ENCODE results near the gene HIVEP1.

HIVEP1 gene

DNA sequence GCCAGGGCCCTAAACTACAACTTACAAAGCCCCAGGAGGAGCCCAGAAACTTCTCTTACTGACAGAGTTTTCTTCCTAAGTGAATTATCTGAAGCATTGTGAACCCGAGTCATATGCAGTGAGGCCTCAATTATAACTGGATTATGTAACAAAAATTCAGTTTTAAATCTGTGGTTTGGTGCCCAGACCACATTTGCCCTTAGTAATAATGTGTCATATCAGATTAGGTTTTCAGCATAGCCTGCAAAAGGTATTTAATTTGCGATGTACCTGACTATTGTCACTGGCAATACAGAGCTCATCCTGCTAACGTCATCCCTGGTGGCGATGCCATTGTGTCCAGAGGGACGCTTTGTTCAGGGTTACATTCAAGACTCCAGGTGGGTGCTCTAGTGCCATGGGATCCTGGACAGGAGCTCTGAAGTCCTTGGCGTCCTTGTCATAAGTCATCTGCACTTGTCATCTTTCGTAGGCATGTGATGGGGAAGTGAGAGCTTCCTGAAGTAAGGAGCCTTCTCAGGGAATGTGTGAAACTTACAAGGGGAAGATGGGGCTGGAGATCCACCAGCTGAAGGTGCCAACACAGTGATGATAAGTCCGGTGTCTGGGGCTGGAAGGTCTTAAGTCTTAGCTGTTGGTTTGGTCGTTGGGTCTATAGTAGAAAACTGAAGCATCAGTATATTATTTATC, 65.1 kb downstream of the HIVEP1 start:
- no peak overlapping the region for H3K4me2 ChIP-seq (ENCODE audit: low read length)
- no peak for TF ChIP-seq CTCF (IDR thresholded peaks at IDR 0.05)
- H3K9ac ChIP-seq, result no peak overlapping the region
- no peaks in the 10 kb centered on the region for H3K36me3 ChIP-seq (ENCODE audit: control insufficient read depth, insufficient read depth, low read length)
- peaks cover 3% of the 10 kb centered on the region for H3K4me1 ChIP-seq
- H3K9me3 ChIP-seq (ENCODE audit: control insufficient read depth, low read length), result no peaks in the 10 kb centered on the region
- peaks cover 12% of the 10 kb centered on the region for H3K79me2 ChIP-seq
- no peak overlapping the region for H2AFZ ChIP-seq
- H3K27ac ChIP-seq, result no peak overlapping the region
- H3K27me3 ChIP-seq (ENCODE audit: control insufficient read depth, insufficient read depth, low read length), result no peaks in the 10 kb centered on the region
- no peak overlapping the region for H3K4me3 ChIP-seq (ENCODE audit: low read depth, low read length)

GRCh38 chr6:12078014-12078413, 65.9 kb downstream of the HIVEP1 start:
- Histone ChIP-seq H3K27ac (no peak overlapping the region), H3K36me3 (ENCODE audit: control insufficient read depth, insufficient read depth, low read length) (no peaks in the 10 kb centered on the region), H3K4me1 (peaks cover 3% of the 10 kb centered on the region), H3K9me3 (ENCODE audit: control insufficient read depth, low read length) (no peaks in the 10 kb centered on the region), H3K9ac (no peak overlapping the region), H2AFZ (no peak overlapping the region), H3K4me2 (ENCODE audit: low read length) (no peak overlapping the region), H3K4me3 (ENCODE audit: low read depth, low read length) (no peak overlapping the region), H3K79me2 (peaks cover 12% of the 10 kb centered on the region), H3K27me3 (ENCODE audit: control insufficient read depth, insufficient read depth, low read length) (no peaks in the 10 kb centered on the region)
- no peak for TF ChIP-seq CTCF (IDR thresholded peaks at IDR 0.05)

- Histone ChIP-seq H3K4me2 (ENCODE audit: low read length) (no peak overlapping the region), H3K36me3 (ENCODE audit: control insufficient read depth, insufficient read depth, low read length) (no peaks in the 10 kb centered on the region), H3K4me1 (no peaks in the 10 kb centered on the region), H3K27ac (no peak overlapping the region), H2AFZ (no peak overlapping the region), H3K79me2 (peaks cover 12% of the 10 kb centered on the region), H3K4me3 (ENCODE audit: low read depth, low read length) (no peak overlapping the region), H3K27me3 (ENCODE audit: control insufficient read depth, insufficient read depth, low read length) (no peaks in the 10 kb centered on the region), H3K9me3 (ENCODE audit: control insufficient read depth, low read length) (no peaks in the 10 kb centered on the region), H3K9ac (no peak overlapping the region)
- TF ChIP-seq CTCF (IDR thresholded peaks at IDR 0.05), result no peak
Measured at GRCh38 chr6:12081771-12082170, 69.7 kb downstream of the HIVEP1 start.

- Histone ChIP-seq H3K79me2 (peaks cover 10% of the 10 kb centered on the region), H3K36me3 (ENCODE audit: control insufficient read depth, insufficient read depth, low read length) (no peaks in the 10 kb centered on the region), H2AFZ (no peak overlapping the region), H3K4me1 (no peaks in the 10 kb centered on the region), H3K4me2 (ENCODE audit: low read length) (no peak overlapping the region), H3K9me3 (ENCODE audit: control insufficient read depth, low read length) (no peaks in the 10 kb centered on the region), H3K4me3 (ENCODE audit: low read depth, low read length) (no peak overlapping the region), H3K9ac (no peak overlapping the region), H3K27me3 (ENCODE audit: control insufficient read depth, insufficient read depth, low read length) (no peaks in the 10 kb centered on the region), H3K27ac (no peak overlapping the region)
- TF ChIP-seq CTCF (IDR thresholded peaks at IDR 0.05), result no peak
Measured at GRCh38 chr6:12082368-12082767, 70.3 kb downstream of the HIVEP1 start.

DNA sequence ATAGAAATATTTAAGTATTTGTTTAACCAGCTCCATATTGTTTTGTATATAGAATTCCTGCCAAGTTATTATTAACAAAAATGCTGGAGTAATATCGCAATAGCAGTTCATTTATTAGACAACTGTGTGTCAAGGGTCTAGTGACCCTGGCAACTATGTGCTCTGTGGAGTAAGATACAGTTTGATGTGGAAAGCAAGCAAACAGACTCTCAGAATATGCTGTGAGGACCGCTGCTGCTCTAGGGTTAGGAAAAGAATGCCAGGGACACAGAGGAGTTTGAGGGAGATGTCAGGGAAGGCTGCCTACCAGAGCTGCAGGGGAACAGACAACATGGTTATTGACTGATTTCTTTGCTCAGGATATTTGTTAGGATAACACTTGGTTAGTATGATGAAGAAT, 71.2 kb downstream of the HIVEP1 start:
- Histone ChIP-seq H3K4me3 (ENCODE audit: low read depth, low read length) (no peak overlapping the region), H3K79me2 (peaks cover 2% of the 10 kb centered on the region), H3K36me3 (ENCODE audit: control insufficient read depth, insufficient read depth, low read length) (no peaks in the 10 kb centered on the region), H2AFZ (no peak overlapping the region), H3K4me2 (ENCODE audit: low read length) (no peak overlapping the region), H3K4me1 (no peaks in the 10 kb centered on the region), H3K27ac (no peak overlapping the region), H3K9ac (no peak overlapping the region), H3K9me3 (ENCODE audit: control insufficient read depth, low read length) (no peaks in the 10 kb centered on the region), H3K27me3 (ENCODE audit: control insufficient read depth, insufficient read depth, low read length) (no peaks in the 10 kb centered on the region)
- TF ChIP-seq CTCF (IDR thresholded peaks at IDR 0.05), result no peak
